CD4-positive, alpha-beta T cell treated with Interleukin-6 at 100 ng/mL for 8 hours (primary cell): Measurements from ENCODE around the gene CAMKK1.

Source experiments
- DNase-seq: peaks from one replicate; pipeline ENCODE4 v3.0.0-alpha.2; 2020; ENCODE audit warnings: mixed read lengths, low spot score

Gene CAMKK1

GRCh38 chr17:3918372-3919122 lies 25.7 kb upstream of the CAMKK1 start:
- DNase-seq = no peak

- DNase-seq = no peak
Observed at GRCh38 chr17:3917391-3917931, 24.6 kb upstream of the CAMKK1 start.

GRCh38 chr17:3916825-3917224 lies 24.0 kb upstream of the CAMKK1 start:
- DNase-seq = no peak

GRCh38 chr17:3915995-3916696 lies 23.3 kb upstream of the CAMKK1 start, which contains the start of gene P2RX1:
Gene P2RX1, minus strand, starts transcription at chr17:3916465. Its CDS starts 240 bp downstream, at chr17:3916225.
- peak; percentile 35 for DNase-seq

- no peak for DNase-seq
Observed at GRCh38 chr17:3915581-3915994, 22.7 kb upstream of the CAMKK1 start.

DNA sequence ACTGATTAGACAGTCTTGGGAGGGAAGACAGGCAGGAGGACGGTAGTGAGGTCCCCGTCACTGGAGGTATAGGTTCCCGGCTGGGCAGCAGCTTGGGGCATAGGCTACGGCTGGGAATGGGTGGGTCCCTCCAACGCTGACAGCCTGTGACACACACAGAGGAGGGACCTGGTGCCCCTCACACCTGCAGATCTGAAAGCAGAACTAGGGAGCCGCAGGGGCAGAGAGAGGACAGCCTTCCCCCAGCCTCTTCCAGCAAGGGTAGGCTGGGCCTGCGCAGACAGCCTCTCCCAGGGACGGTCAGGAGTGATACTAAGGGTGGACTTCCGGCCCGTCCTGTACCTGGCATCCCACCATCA lies 21.4 kb upstream of the CAMKK1 start:
- DNase-seq = no peak

DNA sequence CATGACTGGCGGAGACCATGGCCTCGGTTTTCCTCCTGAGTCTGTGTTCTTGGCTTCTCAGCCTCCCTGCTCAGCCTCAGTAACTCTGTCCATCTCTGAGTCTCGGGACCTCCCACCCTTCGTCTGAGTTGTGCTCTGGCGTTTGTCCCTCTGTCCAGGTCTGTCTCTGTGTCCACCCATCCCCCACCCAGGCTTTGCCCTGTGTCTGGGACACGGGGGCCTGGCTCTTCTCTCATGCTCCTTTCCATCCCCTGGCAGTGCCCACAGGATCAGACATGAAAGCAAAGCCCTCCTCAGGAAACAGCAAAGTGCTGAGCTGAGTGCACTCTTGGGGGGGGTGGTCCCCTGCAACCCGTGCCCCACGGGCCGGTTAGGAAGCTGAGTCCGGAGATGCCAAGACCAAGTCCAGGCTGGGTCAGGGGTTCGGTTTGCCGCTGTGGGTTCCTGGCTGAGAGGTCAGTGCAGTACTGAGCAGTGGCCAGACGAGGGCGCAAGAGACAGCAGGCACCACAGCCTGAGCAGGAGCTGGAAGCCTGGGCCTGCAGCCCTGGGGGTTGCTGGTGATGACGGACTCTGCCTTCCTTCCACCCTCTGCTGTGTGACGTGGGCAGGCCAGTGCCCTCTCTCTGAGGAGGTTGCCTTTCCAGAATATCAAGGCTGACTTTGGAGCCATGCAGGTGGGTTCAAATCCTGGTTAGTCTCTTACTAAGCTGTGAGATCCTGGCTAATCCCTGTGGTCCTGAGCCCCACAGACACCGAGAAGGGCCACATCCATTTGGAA lies 20.9 kb upstream of the CAMKK1 start:
- DNase-seq = peak; percentile 78

DNA sequence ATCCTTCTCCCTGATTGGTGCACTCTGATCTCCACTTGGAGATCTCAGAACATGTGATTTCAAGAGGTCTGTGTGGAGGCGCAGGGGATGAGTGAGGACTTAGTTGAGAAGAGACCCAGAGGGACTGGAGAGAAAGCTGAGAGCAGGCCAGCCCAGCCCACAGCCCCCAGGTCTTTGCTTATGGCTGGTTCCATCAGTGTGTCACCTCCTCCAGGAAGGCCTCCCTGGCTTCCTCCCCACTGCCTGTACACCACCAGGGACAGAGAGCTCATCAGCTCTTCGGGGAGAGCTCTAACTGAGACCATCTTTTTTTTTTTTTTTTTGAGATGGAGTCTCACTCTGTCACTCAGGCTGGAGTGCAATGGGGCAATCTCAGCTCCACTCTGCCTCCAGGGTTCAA lies 20.0 kb upstream of the CAMKK1 start:
- no peak for DNase-seq

DNA sequence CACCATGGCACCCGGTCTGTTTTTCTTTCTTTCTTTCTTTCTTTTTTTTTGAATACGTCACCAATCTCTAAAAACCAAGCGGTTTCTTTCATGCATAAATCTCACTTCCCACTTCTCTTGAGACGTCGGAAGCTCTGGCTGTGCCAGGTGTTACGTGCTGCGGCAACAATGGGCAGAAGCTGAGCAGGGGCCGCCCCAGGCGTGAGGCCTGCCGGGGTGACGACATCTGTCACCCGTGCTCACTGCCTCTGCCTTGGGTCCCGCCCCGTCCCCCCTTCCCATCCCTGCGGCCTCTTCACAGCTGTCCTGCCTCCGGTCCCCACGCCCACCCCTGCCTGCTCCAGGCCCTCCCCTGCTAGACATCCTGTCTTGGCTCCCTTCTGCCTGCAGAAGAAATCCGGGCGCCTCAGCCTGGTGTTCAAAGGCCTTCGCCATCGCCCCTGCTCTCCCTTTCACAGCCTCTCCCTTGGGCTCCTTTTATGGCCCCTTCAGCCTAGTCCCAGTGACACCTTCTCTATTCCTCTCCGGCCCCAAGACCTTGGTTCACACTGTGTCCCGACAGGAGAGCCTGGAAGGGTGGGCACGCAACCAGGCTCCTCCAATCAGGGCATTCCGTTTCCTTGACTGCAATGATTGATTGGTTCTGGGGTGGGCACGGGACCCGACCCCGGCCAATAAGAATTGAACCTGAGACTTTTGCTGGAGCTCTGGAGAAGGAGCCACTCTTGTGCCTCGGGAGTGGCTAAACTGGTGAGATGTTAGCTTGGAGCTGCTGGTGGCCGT lies 18.6 kb upstream of the CAMKK1 start:
- DNase-seq = peak; percentile 75

GRCh38 chr17:3910420-3911270 lies 17.8 kb upstream of the CAMKK1 start:
- no peak for DNase-seq

DNA sequence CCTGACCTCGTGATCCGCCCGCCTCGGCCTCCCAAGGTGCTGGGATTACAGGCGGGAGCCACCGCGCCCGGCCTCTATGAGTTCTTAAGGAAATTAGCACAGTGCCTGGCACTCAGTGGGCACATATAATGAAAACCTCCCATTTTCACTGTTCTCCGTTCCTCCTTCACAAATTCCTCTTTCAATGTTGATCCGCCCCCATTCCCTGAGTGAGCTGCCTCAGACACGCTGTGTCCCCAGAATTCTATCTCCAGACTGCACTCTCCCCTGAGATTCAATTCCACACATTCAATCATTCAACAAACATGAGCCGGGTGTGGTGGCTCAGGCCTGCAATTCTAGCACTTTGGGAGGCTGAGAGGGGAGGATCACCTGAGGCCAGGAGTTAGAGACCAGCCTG lies 16.4 kb upstream of the CAMKK1 start:
- DNase-seq = no peak

- no peak for DNase-seq
Observed at GRCh38 chr17:3907483-3908216, 14.8 kb upstream of the CAMKK1 start.

DNA sequence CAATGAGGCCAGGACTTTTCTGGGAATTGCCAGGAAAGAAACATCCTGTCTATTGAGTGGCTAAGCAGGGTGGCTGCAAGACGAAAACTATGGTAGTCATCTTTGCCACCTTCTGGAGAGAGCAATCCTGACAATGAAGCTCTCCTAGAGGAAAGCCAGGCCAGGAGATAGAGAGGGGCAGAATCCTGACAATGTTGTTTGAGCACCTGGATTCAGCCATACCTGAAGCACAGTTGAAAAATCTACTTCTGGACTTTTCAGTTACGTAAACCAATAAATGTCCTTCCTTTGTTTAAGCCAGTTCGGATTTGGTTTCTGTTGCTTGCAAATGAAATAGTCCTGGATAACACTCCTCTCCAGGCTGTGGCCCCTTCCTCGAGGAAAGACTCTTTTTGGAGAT lies 14.0 kb upstream of the CAMKK1 start:
- no peak for DNase-seq

DNA sequence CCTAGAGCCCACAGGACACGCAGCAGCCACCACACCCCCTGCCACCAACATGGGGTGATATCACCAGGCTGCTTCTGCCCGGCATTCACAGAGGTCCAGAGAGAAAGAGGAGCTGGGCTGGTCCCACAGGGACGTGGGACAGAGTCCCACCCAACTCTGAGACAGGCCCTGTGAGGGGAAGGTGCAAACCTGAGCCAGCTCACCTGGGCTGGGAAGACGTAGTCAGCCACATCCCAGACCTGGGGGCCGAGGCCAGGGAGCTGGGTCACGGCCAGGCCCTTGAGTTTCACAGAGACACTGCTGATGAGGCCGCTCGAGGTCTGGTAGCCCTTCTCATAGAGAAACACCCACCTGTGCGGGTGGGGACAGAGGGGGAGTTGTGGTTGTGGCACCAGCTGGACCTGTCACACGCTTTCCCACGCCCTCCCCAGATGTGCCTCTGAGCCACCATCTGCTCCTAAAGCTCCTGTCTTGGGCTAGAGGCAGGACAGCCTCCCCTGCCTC lies 12.2 kb upstream of the CAMKK1 start:
- no peak for DNase-seq

DNA sequence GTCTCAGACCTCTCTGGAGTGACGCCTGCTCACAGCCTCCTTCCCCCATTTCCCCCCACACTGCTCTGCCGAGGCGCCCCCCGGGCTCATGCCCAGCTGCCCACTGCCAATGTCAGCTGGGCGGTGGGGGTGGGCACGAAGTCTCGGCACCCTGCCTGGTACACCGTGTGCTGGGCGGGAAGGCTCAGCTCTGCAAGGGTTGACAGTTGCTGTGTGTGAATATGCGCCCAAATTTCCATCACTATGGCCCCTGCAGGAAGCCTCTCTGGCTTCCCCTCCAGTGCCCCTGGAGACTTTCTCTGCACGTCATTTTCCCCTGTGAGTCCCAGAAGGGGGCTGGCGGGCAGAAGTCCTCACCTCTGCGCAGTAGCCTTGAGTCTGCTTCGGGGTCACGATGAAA lies 11.6 kb upstream of the CAMKK1 start:
- no peak for DNase-seq

DNA sequence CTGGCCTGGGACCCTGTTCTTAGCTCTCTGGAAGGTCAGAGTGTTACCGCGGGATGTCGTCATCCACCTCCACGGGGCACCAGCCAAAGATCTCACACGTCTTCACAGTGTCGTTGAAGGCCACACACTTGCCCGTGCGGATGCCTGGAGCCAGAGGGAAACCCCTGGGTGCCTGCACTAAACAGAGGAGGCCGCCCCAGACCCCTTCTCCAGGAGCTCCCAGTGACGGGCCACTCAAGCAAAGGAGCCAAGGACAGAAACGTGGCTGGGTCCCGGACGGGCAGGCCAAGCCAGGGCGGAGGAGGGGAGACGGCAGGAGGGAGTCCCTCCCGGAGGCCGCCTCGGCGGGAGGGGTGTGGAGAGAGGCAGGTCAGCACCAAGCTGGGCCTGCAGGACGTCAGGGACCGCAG lies 11.0 kb upstream of the CAMKK1 start:
- DNase-seq = no peak

GRCh38 chr17:3903051-3903825 lies 10.4 kb upstream of the CAMKK1 start:
- no peak for DNase-seq

DNA sequence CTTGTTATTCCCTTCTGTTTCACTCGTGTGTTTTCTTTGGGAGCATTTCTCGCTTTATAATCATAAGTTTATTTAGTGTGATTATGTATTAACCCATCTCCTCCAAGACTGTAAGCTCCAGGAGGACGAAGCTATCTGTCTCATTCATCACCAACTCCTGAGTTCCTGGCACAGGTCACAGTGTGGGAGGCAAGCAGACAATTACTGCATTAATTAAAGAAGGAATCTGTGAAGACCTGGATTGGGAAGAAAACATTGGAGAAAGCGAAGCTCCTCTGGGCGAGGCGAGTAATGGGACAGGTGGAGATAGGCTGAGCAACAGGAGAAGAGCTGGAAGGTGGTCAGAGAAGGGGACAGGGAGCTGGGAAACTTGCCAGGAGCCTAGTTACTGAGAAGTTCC lies 7.8 kb upstream of the CAMKK1 start:
- no peak for DNase-seq

DNA sequence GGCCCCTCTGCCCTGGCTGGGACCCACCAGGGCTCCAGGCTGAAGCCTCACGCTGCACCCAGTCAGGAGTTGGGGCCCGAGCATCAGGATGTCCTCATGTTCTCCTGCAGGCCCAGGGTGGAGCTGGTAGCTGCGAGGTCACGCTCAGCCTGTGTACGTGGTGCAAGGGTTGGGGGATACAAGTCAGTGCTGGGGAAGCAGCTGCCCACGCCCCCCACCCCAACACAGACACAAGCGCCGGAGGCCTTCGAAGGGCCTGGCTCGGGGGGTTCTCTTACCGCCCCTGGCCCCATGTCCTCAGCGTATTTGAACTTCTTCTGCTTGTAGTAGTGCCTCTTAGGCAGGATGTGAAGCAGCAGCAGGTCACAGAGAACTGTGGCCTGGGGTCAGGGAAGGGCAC lies 4.9 kb upstream of the CAMKK1 start:
- no peak for DNase-seq
